GM19438 (cell line): ENCODE measurements around the gene DAP.
"Not testable (repeated sequence)": the region's sequence is repeated elsewhere in the genome, so short reads cannot be mapped to it uniquely, and the experiment has no call there.

ENCODE experiments used
- ATAC-seq: cut with Tn5 transposase; IDR thresholded peaks from one replicate; pipeline ENCODE4 v1.9.1; 2021; ENCODE audit warnings: low read depth; ENCODE audit not compliant: unreplicated experiment

Gene DAP

DNA sequence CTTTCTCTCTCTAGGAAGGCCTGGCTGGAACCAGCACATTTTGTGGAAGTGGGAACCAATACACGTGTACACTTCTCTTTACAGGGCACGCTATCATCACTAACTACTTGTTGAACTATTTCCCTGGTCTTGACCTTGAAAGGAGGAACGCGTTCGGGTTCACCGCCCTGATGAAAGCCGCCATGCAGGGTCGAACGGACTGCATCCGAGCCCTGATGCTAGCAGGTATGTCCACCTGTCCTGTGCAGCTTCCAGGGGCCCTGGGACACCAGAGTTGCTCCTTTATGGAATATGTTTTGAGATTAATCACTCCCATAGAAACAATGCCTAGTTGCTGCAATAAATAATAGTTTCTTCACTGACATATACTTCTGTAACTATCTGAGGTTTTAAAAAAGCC is 123.1 kb downstream of the DAP start:
- ATAC-seq: no peak

DNA sequence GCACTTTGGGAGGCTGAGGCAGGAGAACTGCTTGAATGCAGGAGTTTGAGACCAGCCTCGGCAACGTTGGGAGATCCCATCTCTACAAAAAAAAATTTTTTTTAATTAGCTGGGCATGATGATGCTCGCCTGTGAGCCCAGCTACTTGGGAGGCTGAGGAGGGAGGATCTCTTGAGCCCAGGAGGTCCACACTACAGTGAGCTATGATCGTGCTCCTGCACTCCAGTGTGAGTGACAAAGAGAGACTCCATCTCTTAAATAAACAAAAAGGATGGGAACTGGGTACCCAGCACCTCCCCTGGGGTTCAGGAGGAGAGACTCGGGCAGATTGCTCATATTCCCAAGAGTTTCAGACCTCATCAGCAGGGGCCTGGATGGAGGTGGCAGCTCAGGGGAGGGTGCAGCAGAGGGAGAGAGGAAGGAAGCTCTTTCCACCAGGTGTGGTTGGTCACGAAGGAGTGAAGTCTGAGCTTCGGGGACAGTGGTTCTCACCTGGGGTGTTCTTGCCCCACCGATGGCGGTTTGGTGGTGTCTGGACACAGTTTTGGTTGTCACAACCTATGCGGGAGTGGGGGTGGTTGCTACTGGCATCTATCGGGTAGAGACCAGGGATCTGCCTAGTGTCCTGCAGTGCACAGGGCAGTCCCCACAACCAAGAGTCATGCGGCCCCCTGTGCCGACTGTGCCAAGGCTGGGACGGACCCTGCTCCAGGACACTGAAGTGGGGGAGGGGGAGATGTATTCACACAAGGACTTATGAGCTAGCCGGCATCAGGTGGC is 124.5 kb downstream of the DAP start:
- no peak for ATAC-seq

DNA sequence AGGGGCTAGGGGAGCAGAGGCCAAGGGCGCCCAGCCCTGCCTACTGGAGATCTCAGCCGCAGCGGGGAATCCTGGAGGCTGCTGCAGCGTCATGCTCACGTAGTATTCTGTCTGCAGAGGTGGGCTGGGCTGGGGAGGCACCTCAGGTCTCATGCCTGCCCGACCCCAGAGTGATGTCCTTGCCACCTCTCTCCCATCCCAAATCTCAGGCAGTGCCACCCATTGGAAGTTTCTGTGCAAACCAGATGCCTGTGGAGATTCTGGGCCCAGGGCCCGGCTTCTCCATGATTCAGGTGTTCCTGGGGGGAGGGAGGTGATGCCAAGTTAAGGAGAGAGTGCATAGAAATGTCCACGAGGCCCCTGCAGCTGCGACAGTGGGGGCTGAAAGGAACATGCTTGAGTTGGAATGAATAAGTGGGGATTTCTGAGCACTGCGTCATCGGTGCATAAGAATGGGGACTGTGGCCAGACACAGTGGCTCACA is 125.1 kb downstream of the DAP start:
- ATAC-seq: peak; percentile 7

DNA sequence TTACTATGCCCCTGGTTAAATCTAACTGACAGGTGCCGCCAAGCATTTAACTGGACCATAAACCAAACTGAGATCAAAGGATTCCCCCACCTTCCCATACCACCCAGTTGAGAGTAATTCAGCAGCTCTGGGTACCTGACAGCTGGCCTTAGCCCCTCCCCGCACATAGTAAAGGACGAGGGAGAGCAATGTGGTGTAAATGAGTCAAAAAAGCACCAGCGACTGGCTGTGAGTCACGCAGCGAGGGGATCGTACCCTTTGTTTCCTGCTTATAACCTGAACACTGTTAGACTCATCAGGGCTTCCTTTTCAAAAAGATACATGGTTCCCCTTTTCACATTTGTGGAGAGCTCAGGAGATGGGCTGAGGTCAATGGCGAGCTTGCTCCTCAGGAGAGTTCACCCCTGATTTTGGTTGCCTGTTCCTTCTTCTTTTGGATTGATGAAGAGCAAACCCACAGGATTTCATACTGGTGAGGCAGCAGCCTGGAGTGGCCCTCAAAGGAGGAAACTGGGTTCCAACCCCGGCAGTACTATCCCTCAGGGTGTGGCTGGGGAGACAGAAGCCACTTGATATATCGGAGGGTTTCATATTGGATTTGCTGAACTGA is 125.7 kb downstream of the DAP start:
- peak; percentile 49 for ATAC-seq

DNA sequence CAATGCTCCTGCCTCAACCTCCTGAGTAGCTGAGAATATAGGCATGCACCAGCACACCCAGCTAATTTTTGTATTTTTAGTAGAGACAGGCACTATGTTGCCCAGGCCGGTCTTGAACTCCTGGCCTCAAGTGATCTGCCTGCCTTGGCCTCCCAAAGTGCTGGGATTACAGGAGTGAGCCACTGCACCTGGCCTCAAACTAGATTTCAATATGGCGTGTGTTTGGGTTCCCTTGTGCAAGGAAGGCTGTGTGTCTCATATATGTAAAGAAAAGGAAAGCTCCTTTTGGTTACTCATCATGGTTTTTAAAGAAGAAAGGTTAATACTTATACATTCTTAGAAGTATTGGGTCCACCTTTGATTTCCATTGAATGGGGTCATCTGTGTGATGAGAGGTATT is 126.5 kb downstream of the DAP start:
- no peak for ATAC-seq

DNA sequence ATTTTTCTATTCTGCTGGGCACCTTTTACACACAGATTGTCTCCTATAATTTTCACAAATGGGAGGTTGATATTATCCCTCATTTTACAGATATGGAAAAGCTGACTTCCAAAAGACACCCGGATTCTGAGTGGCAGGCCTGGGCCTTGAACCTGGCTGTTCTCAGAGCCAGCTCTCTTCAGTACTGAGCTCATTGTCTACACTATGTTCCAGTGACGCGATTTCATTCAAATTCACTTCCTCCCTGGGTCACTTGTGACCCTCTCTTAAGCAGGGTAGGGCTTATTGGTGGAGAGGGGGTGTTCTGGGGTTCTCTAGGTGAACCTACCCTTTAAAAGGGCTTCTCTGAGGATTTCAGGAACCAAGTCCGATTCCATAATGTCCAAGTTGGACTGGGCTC is 127.0 kb downstream of the DAP start:
- ATAC-seq: no peak

DNA sequence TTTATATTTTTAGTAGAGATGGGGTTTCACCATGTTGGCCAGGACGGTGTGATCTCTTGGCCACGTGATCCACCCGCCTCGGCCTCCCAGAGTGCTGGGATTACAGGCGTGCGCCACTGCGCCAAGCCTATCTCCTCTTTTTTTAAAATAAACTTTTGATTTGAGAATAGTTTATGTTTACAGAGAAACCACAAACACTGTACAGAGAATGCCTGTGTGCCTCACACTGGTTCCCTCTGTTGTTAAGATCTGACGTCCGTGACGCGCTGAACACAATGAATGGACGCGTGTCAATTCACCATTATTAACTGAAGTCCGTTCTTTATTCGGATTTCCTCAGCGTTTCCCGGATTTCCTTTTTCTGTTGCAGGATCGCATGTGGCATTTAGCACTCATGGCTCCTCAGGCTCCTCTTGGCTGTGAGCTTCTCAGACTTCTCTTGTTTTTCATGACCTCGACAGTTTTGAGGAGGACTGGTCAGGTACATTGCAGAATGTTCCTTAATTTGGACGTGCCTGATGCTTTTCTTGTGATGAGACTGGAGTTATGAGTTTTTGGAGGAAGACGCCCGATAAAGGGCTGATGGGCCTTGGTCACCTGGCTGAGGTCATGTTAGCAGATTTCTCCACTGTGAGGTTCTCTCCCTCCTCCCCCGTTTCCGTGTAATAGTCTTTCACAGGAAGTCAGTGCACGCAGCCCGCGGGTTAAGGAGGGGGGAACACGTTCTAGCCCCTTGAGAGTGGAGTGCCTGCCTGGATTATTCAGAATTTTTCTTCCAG is 127.6 kb downstream of the DAP start:
- ATAC-seq: peak; percentile 9

DNA sequence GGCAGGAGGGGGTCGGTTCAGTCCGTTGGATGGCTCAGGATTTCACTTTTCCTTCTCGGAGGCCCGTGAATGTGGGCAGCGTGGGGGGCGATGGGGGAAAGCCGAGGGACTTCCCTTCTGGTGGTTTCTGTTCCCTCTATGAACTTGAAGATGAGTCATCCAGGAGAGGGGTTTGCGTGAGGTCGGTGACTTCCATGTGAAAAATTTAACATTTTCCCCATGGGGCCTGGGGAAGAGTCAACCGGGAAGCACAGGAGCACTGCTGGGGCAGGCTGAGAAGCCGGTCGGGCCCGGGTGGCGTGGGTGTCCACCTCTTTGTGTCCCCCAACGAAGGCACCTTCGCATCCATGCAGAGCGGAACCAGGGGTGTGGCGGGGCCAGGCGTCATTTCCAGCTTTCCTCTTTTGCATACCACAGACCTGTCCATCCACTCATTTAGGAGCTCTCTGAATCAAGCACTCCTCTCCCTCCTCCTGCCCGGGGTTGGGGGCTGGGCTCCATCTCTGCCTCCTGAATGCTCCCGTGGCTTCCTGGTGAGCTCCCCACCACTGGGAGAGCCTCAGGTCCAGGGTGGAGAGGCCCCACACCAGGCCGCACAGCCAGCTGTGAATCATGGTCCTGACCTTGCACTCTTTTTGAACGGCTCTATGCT is 128.8 kb downstream of the DAP start:
- peak; percentile 41 for ATAC-seq

DNA sequence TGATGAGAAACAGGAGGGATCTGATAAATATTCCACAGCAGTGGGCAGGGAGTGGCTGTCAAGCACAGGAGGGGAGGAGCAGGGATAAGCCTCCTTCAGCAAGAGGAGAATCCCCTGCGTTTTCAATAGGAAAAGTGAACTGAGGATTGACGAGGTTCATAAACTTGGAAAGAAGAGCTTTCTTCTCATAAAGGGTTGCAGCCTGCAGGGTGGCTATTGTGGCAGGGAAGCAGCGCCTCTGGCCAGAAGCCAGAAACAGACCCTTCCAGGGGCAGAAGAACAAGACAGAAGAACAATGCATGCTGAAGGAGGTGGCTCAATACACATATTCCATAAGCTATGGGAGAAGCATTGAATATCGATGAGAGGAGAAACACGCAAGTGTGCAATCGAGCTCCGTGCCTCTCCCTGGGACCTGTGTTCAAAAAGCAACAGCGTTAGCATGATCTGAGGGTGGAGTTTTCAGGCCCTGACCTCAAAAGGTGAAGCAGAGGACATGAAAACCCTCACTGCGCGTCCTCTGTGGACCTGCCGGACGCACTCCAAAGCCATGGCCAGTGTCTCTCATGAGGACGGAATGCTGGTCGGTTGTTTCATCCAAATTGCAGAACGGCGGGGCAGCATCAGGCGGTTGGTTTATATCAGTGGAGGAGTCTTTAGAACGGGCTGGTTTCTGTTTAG is 129.6 kb downstream of the DAP start:
- peak; percentile 6 for ATAC-seq

DNA sequence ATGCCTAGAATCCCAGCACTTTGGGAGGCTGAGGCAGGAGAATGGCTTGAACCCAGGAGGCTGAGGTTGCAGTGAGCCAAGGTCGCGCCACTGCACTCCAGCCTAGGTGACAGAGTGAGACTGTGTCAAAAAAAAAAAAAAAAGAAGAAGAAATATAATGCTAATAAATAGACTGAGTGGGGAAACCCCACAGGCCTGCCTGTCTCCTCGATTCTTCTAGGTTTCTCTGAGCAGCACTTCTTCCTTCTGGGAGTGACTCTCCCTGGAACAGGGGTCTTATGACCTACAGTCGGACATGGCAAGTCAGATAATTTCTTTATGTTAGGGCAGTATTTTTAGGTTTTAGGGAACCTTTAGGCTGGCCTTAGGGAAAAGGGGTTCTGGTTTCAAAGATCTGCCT is 130.3 kb downstream of the DAP start:
- ATAC-seq: not testable (repeated sequence)

DNA sequence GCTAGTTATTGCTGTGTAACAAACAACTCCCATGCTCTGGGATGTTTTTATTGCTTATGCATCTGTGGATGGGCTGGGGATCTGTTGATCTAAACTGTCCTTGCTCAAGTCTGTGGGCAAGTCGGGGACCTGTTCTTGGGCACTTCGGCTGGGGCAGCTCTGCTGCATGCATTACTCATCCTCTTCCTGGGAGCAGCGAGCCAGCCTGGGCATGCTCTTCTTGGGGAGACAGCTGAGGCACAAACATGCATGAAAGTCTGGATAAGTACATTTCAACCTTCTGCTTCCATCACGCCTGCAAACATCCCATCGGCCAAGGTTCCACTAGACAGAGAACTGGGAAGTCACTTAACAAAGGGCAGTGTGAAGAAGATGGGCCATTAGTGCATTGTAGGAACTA is 130.9 kb downstream of the DAP start:
- ATAC-seq: no peak

DNA sequence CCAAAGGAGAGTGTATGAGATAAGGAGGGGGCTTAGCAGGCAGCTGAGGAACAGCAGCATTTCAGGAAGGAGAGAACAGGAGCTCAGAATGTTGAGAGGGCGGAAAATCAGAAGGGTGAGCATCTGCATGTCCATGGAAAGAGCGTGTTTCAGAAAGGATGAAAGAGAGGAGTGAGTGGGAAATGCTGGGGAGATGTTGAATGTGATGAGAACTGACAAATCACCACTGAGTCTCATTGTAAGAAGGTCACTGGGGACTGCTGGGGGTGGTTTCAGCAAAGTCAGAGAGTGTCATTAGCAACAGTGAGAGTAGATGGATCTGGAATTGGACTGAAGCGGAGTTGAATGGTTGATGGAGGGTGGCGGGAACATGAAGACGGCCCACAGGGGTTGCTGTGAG is 131.4 kb downstream of the DAP start:
- no peak for ATAC-seq
